NCI-H1417 (cell line): ENCODE measurements around the gene TCEAL5.
"Not testable (repeated sequence)": the region's sequence is repeated elsewhere in the genome, so short reads cannot be mapped to it uniquely, and the experiment has no call there.

ENCODE experiments used
- DNase-seq, 3 experiments: peaks; one replicate each; lab custom pipeline; 2025; lab: John Stamatoyannopoulos, UW

TCEAL5 gene

GRCh38 chrX:103234869-103235268, 41.7 kb downstream of the TCEAL5 start:
- no peak for DNase-seq

GRCh38 chrX:103233263-103233662, 43.3 kb downstream of the TCEAL5 start:
- DNase-seq: no peak

GRCh38 chrX:103225918-103226317, 50.6 kb downstream of the TCEAL5 start:
- DNase-seq: not testable (repeated sequence)
